GM11168 (cell line): ENCODE results near the gene CDK6.

ENCODE experiments used
- in situ Hi-C: fragments of 300-500 bp; cut with MboI; formaldehyde crosslinking; loops from one replicate; pipeline ENCODE4 v1.12.0; 2022; ENCODE audit warnings: low sequenced_read_pairs; ENCODE audit not compliant: unreplicated experiment

Gene CDK6

GRCh38 chr7:92697414-92697813 is 139.0 kb downstream of the CDK6 start:
- in situ Hi-C loops, result loop anchor here (5.0 to 10.0 kb wide), 2 partner anchors 135 to 357 kb away; no protein-coding TSS in a partner anchor

- in situ Hi-C loops, result loop anchor here (5.0 to 10.0 kb wide), 2 partner anchors 135 to 358 kb away; no protein-coding TSS in a partner anchor
Measured at GRCh38 chr7:92697012-92697411, 139.4 kb downstream of the CDK6 start.

- in situ Hi-C loops, result loop anchor here (5.0 to 10.0 kb wide), 2 partner anchors 136 to 358 kb away; no protein-coding TSS in a partner anchor
Measured at GRCh38 chr7:92696584-92696983, 139.8 kb downstream of the CDK6 start.

- in situ Hi-C loops, result loop anchor here (5.0 to 10.0 kb wide), 2 partner anchors 137 to 359 kb away; no protein-coding TSS in a partner anchor
Measured at GRCh38 chr7:92695308-92696261, 140.8 kb downstream of the CDK6 start.

- in situ Hi-C loops, result loop anchor here (10.0 kb wide), 1 partner anchor 361 kb away; no protein-coding TSS in a partner anchor
Measured at GRCh38 chr7:92694211-92694610, 142.2 kb downstream of the CDK6 start.

- in situ Hi-C loops, result loop anchor here (10.0 kb wide), 1 partner anchor 361 kb away; no protein-coding TSS in a partner anchor
Measured at GRCh38 chr7:92693519-92693918, 142.9 kb downstream of the CDK6 start.

GRCh38 chr7:92691578-92691977 is 144.8 kb downstream of the CDK6 start:
- in situ Hi-C loops, result loop anchor here (10.0 kb wide), 1 partner anchor 363 kb away; no protein-coding TSS in a partner anchor

- in situ Hi-C loops, result no loop called here
Measured at GRCh38 chr7:92685136-92686042, 151.0 kb downstream of the CDK6 start.

- in situ Hi-C loops, result no loop called here
Measured at GRCh38 chr7:92684274-92684673, 152.1 kb downstream of the CDK6 start.

GRCh38 chr7:92682903-92683539 is 153.4 kb downstream of the CDK6 start:
- in situ Hi-C loops, result no loop called here

- in situ Hi-C loops, result no loop called here
Measured at GRCh38 chr7:92682330-92682729, 154.0 kb downstream of the CDK6 start.

GRCh38 chr7:92681633-92682032 is 154.7 kb downstream of the CDK6 start:
- in situ Hi-C loops, result no loop called here

- in situ Hi-C loops, result no loop called here
Measured at GRCh38 chr7:92680442-92680841, 155.9 kb downstream of the CDK6 start.

- in situ Hi-C loops, result no loop called here
Measured at GRCh38 chr7:92678291-92678920, 158.0 kb downstream of the CDK6 start.

- in situ Hi-C loops, result no loop called here
Measured at GRCh38 chr7:92674379-92674778, 162.0 kb downstream of the CDK6 start.

- in situ Hi-C loops, result no loop called here
Measured at GRCh38 chr7:92671505-92672169, 164.7 kb downstream of the CDK6 start.

- in situ Hi-C loops, result no loop called here
Measured at GRCh38 chr7:92670204-92670851, 166.0 kb downstream of the CDK6 start.

GRCh38 chr7:92669616-92670165 is 166.7 kb downstream of the CDK6 start:
- in situ Hi-C loops, result no loop called here
